MCF 10A (cell line): ENCODE results near the gene GAL. TPM values are rescaled to one million over a fixed set of nuclear protein-coding genes. Genes with fewer than 3 reads are reported as not detected.

ENCODE experiments used
- BruUV-seq: library from RNA; stranded (reverse); fragments of 400-500 nt; replicated peaks from 2 replicates; lab custom pipeline; 2021; lab: Mats Ljungman, UMichigan
- CTCF ChIA-PET: fragments of 300-600 bp; sonication (Branson Sonifier 250); formaldehyde crosslinking; extraction: SDS; loops from one replicate; lab custom pipeline; 2021; ENCODE audit warnings: antibody characterized with exemption, inconsistent platforms; lab: Yijun Ruan, JAX
- POLR2A ChIA-PET: fragments of 300-600, 350-650 bp; sonication (Branson Sonifier 250); formaldehyde crosslinking; extraction: SDS; loops from one replicate; lab custom pipeline; 2020; ENCODE audit warnings: antibody characterized with exemption, inconsistent platforms; lab: Yijun Ruan, JAX
- DNase-seq: peaks from one replicate; pipeline ENCODE4 v3.0.0-alpha.2; 2018; ENCODE audit not compliant: unreplicated experiment
- H3K27ac Mint-ChIP-seq: one replicate; pipeline ENCODE4 v1.8.0; 2022; ENCODE audit warnings: mild to moderate bottlenecking, low read depth, mixed read lengths; ENCODE audit not compliant: unreplicated experiment
- H3K27me3 Mint-ChIP-seq: one replicate; pipeline ENCODE4 v1.8.0; 2022; ENCODE audit warnings: mixed read lengths; ENCODE audit not compliant: insufficient read depth, unreplicated experiment
- H3K36me3 Mint-ChIP-seq: one replicate; pipeline ENCODE4 v1.8.0; 2022; ENCODE audit warnings: mild to moderate bottlenecking, moderate library complexity, mixed read lengths; ENCODE audit not compliant: insufficient read depth, unreplicated experiment
- H3K4me1 Mint-ChIP-seq: one replicate; pipeline ENCODE4 v1.8.0; 2022; ENCODE audit warnings: mixed read lengths; ENCODE audit not compliant: insufficient read depth, unreplicated experiment
- H3K4me3 Mint-ChIP-seq: one replicate; pipeline ENCODE4 v1.8.0; 2022; ENCODE audit warnings: mild to moderate bottlenecking, moderate library complexity, mixed read lengths; ENCODE audit not compliant: unreplicated experiment
- H3K9me3 Mint-ChIP-seq: one replicate; pipeline ENCODE4 v1.8.0; 2022; ENCODE audit warnings: mixed read lengths; ENCODE audit not compliant: unreplicated experiment
- CTCF ChIP-seq: fragments of 200-600 bp; IDR thresholded peaks from one replicate; pipeline ENCODE4 v1.8.0; 2022; ENCODE audit warnings: antibody characterized with exemption, mild to moderate bottlenecking; ENCODE audit not compliant: unreplicated experiment
- intact Hi-C: fragments of 100-400 bp; cut with micrococcal nuclease; formaldehyde crosslinking; loops from 2 replicates; pipeline ENCODE4 v1.14.1; 2022
- total RNA-seq: library from RNA; stranded (reverse); gene quantifications from 2 replicates; pipeline ENCODE4 v1.2.3, GENCODE V29; 2022

Gene GAL
- total RNA-seq, 1 experiment from 2014 or later: not detected

DNA sequence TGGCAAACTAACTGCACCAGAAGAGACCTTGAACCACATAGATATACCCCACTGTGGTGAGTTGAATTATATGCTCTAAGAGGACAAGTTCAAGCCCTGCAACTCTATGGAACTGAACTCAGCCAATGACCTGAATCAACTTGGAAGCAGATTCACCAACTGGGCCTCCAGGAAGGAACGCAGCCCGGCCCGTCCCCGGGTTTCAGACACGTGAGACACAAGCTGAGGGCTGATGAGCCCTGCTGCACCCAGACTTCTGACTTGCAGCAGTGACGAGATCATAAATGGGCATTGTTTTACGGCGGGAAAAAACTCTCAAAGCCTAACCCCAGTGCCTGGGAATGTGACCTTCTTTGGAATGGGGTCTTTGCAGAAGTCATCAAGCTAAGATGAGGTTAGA, 28.5 kb upstream of the GAL start:
- no peaks in the 10 kb centered on the region for H3K9me3 Mint-ChIP-seq
- CTCF ChIA-PET: no interaction called here
- POLR2A ChIA-PET: interaction anchor here (0.6 kb wide), 1 partner anchor 12 kb away, joined by 3 read pairs; no protein-coding TSS in a partner anchor
- H3K4me1 Mint-ChIP-seq: peaks cover 13% of the 10 kb centered on the region
- no peak overlapping the region for H3K4me3 Mint-ChIP-seq
- BruUV-seq: no TSS peak
- no peak for TF ChIP-seq CTCF
- peaks cover 35% of the 10 kb centered on the region for H3K27me3 Mint-ChIP-seq
- no peaks in the 10 kb centered on the region for H3K36me3 Mint-ChIP-seq
- intact Hi-C loops: no loop called here
- H3K27ac Mint-ChIP-seq: no peak overlapping the region
- no peak for DNase-seq

GRCh38 chr11:68657021-68657780, 27.1 kb upstream of the GAL start:
- no peak for DNase-seq
- Mint-ChIP-seq H3K36me3 (no peaks in the 10 kb centered on the region), H3K4me3 (no peak overlapping the region), H3K9me3 (no peaks in the 10 kb centered on the region), H3K27ac (no peak overlapping the region), H3K27me3 (peaks cover 40% of the 10 kb centered on the region), H3K4me1 (peaks cover 13% of the 10 kb centered on the region)
- no TSS peak for BruUV-seq
- no peak for TF ChIP-seq CTCF
- ChIA-PET CTCF (no interaction called here), POLR2A (no interaction called here)
- intact Hi-C loops: no loop called here

GRCh38 chr11:68658097-68658496, 26.2 kb upstream of the GAL start:
- no peaks in the 10 kb centered on the region for H3K36me3 Mint-ChIP-seq
- ChIA-PET POLR2A (interaction anchor here (1.5 kb wide), 1 partner anchor 15 kb away, joined by 4 read pairs; no protein-coding TSS in a partner anchor), CTCF (no interaction called here)
- no peaks in the 10 kb centered on the region for H3K9me3 Mint-ChIP-seq
- DNase-seq: no peak
- peaks cover 49% of the 10 kb centered on the region for H3K27me3 Mint-ChIP-seq
- intact Hi-C loops: no loop called here
- H3K4me3 Mint-ChIP-seq: no peak overlapping the region
- no peak for TF ChIP-seq CTCF
- peaks cover 13% of the 10 kb centered on the region for H3K4me1 Mint-ChIP-seq
- no peak overlapping the region for H3K27ac Mint-ChIP-seq
- no TSS peak for BruUV-seq

DNA sequence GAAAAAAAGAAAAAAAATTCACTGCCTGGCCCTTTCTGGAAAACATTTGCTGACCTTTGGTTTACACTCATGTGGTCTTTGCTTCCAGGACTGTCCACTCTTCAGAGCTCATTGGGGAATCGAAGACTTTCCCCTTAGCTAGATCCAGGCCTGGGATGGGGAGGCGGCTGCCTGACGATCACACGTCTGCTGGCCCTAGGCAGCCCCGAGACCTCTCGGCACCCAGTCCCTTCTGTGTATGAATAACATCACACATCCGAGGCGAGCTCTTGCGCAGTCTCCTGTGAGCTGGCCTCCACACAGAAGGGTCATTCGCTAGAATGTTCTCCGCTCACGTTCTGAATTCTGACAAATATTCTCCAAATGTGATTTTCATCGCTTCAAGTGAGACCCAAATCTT, 25.7 kb upstream of the GAL start:
- H3K27ac Mint-ChIP-seq: no peak overlapping the region

More for the DNA sequence above, 25.7 kb upstream of the GAL start:
- POLR2A ChIA-PET: interaction anchor here (0.7 to 1.5 kb wide), 3 partner anchors 15 to 597 kb away, joined by 3 to 4 read pairs (median 3); no protein-coding TSS in a partner anchor
- no TSS peak for BruUV-seq
- Mint-ChIP-seq H3K9me3 (no peaks in the 10 kb centered on the region), H3K27me3 (peaks cover 54% of the 10 kb centered on the region), H3K36me3 (no peaks in the 10 kb centered on the region), H3K4me1 (peaks cover 13% of the 10 kb centered on the region), H3K4me3 (no peak overlapping the region)
- intact Hi-C loops: no loop called here
- CTCF ChIA-PET: no interaction called here
- no peak for DNase-seq
- no peak for TF ChIP-seq CTCF
